CD4-positive, alpha-beta T cell treated with Interleukin-6 at 100 ng/mL for 8 hours (primary cell): ENCODE measurements around the gene TMEM116.
A peak's percentile ranks its signal among the peaks of the same experiment; 100 is the strongest.
"Not testable (repeated sequence)": the region's sequence is repeated elsewhere in the genome, so short reads cannot be mapped to it uniquely, and the experiment has no call there.

ENCODE experiments used
- DNase-seq: peaks from one replicate; pipeline ENCODE4 v3.0.0-alpha.2; 2020; ENCODE audit warnings: mixed read lengths, low spot score

The TMEM116 gene

DNA sequence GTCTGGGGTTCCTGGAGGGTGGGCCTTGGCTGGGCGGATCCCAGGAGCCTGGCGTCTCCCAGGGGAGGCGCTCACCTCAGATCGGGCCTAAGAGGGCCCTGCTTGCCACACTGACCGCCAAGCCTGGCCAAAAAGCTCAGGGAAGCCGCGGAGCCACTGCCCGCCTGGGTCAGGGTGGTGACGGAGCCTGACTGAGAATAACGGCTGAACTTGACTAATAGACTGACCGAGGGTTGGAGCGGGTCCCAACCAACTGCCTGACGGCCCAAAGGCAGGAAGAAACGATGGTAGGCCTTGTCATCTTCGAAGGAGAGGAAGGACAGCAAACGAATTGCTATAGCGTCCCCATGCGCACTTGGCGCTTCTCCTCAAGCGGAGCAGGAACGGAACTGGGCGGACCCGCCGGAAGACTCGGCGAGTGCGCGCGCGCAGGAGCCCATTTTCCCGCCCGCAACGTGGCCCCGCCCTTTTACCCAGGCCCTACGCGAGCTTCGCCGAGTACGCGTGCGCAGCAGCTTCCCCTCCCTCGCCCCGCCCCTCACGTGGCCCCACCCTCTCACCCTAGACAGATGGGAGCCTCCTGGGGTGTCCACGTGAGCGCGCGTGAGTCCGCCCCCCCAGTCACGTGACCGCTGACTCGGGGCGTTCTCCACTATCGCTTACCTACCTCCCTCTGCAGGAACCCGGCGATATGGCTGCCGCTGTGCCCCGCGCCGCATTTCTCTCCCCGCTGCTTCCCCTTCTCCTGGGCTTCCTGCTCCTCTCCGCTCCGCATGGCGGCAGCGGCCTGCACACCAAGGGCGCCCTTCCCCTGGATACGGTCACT lies at the start of gene TMEM116, which contains the start of gene ERP29:
TSS of gene TMEM116 (minus strand) at position 391 of the 826 bp plus-strand sequence. CDS start 7,895 bp downstream, outside the sequence.
TSS of gene ERP29 (plus strand) at position 652 of the 826 bp plus-strand sequence. CDS start at position 692, 40 bp downstream.
- peak; percentile 100 for DNase-seq

DNA sequence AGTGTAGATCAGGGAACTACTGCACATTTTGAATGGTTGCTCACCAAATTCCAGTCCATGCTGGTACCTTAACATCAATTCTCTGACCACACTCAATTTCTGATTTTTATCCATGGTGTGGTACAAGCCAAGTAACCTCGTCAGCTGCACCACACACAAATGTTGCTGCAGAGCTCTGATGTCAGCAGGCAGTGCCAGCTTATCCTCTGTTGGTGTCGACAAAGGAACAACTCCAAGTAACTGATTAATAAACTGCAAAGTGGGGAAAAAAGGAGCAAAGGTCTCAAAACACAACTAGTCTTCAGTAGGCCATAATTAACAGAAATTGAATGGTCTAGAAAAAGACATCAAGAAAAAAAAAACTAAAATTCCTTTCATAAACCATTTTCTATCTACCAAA lies 48.2 kb upstream of the TMEM116 start:
- no peak for DNase-seq

DNA sequence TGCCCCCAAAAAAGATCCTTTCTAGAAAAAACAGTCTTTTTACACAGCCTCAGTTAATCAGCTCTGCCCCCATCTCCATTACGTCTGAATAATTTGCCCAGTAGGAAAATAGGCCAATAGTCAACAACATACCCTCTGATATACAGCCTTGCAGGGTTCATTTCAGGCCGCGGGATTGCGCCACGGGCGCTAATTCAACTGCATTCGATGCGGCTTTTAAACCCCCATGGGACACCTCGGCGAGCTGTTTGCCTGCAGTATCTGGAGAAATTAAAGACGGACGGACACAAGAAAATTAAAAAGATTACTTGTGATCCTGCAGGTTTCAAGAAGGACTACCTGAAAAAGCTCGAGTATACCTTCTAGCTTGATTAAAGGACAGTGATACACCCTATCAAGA lies 36.4 kb upstream of the TMEM116 start:
- DNase-seq, result no peak

DNA sequence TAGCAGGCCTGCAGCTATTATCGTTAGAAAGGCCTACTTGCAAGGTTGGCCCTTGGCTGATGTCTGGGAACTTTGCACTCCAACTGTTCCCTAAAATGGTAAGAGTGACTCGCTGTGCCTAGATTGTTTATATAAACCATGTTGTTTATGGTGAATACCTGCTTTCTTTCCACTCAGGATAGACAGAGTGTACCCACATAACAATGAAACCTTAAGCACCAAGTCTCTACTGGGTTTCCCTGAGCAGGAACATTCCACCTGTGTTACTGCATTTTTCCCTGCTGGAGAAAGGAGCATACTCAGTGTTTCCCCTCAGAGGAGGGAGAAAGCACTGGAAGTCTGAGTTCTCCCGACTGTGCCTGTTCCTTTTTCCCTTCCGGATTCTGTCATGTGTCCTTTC lies 33.0 kb upstream of the TMEM116 start:
- no peak for DNase-seq

DNA sequence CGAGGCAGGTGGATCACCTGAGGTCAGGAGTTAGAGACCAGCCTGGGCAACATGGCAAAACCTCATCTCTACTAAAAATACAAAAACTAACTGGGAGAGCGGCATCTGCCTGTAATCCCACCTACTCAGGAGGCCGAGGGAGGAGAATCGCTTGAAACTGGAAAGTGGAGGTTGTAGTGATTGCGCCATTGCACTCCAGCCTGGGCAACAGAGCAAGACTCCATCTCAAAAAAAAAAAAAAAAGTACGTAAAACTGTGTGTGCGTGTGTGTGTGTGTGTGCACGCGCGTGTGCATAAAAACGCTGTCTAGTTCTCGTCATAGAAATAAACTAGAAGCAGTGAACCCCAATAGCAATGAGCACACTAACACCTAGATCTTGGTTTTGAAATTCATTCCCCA lies 23.6 kb upstream of the TMEM116 start:
- not testable (repeated sequence) for DNase-seq

DNA sequence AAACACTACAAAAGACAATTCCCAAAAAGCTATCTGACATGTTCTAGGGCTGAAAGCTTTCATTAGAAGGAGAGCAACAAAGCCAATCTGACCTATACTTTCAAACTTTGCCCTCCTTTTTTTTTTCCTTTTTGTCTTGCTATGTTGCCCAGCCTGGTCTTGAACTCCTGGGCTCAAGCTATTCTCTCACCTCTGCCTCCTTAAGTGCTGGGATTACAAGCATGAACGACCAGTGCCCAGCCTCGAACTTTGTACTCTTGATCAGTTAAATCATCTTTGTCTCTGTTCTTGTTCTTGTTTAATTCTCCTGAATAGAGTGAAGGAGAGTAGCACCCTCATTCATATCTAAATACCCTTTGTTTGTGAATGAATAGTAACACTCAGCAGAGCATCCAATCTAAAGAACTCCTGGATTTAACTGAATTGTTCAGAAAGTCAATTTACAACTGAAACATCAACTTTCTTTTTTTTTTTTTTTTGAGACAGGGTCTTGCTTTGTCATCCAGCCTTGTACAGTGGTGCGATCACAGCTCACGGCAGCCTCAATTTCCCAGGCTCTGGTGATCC lies 22.3 kb upstream of the TMEM116 start:
- DNase-seq, result no peak

DNA sequence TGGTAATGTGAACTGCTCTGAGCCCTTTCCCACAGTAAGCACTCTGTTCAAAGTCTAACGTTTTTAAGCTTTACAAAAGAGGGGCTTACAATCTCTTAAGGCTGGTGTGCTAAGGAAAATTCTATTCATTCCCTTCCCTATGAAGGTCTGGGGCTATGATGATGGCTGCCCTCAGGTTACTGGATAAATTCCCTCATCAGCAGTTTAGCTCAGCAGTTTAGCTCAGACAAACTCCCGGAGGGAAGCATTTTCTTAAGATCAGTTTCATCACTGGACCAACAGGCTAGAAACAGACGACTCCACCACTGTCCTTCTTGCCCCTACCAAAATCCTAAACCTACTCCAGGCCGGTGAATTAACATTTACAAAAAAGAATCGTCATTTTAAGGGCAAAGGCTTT lies 19.3 kb upstream of the TMEM116 start:
- no peak for DNase-seq

DNA sequence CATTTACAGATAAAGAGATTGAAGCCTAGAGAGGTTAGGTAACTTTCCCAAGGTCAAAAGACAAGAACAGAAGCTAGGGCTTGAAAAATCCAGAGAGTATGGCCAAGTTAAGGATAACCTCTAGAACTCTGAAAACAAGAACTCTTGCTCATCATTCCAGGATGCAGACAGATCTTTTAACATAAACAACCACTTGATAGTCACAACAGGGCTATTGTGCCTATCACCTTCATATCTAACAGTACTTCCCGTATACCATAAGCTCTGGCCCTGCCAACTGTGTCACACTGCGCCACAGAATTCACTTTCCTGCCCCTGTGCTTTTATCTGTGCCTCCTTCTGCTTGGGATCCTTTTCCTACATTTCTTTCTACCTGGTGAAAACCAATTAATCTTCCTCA lies 18.5 kb upstream of the TMEM116 start:
- DNase-seq, result no peak

DNA sequence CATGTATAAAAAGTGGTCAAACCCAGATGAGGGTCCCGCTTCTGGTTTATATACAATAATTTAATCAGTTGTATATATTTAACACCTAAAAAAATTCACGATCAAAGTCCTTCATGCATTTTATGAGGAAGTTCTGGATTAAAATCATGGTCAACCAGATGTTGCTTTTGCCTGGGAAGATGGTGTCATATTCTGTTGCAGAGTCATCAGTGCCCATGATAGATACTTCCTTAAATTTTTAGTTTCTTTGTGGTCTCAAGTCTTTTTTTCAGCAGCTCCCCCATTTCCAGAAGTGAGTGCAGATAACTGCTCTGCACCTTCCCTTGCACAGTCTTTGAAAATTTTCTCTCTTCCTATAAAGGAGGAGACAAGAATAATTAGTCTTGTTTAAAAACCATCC lies 16.3 kb upstream of the TMEM116 start:
- DNase-seq, result no peak

DNA sequence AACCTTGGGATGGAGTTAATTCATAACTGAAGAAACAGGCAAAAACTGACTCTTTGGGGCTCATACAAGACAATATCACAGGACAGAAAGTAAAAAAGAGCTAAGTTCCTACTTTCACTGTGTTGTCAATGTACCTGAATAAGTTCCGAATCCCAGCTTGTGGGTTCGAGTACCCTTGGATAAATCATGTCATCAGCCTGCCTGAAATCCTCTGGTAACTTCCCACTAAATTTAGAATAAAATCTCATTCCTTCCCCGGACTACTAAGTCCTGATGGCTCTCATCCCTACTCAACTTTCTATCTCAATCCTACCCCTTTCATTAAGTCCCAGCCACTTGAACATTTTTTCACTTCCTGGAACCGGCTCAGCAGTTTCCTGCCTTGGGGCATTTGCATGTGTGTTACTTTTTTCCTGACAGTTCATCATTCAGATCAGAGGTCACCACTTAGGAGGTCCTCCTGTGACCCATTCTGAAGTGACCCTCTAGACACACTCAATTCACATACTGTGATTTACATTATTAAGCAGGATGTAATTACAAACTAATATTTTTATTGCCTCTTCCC lies 12.9 kb upstream of the TMEM116 start:
- DNase-seq, result no peak

DNA sequence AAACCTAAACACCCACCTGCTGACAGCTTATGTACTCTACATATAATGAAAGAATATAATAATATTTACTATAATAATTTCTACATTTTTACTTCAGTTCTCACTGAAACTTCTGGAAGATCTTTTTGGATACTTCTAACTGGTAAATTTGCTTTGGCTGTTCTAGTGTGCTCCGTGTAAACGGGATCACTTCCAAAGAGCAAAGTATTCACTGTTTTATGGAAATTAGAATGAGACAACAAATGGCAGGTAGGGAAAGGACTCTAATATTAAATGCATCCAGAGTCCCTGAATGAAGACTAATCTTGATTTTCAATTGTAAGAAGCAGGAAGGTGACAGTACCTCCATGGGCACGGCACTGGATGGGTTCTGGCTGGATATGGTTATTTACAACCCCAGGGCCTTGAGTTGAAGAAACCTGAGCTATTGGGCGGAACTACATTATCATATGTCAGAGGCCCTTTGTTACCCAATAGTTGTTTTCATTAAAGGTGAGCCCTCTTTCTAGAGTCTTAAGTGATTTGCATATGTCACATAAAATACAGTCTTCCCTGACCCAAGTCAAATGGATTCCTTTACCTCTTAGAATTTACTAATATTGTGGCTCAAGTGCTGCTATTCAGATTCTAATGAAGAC lies 10.9 kb upstream of the TMEM116 start:
- no peak for DNase-seq

DNA sequence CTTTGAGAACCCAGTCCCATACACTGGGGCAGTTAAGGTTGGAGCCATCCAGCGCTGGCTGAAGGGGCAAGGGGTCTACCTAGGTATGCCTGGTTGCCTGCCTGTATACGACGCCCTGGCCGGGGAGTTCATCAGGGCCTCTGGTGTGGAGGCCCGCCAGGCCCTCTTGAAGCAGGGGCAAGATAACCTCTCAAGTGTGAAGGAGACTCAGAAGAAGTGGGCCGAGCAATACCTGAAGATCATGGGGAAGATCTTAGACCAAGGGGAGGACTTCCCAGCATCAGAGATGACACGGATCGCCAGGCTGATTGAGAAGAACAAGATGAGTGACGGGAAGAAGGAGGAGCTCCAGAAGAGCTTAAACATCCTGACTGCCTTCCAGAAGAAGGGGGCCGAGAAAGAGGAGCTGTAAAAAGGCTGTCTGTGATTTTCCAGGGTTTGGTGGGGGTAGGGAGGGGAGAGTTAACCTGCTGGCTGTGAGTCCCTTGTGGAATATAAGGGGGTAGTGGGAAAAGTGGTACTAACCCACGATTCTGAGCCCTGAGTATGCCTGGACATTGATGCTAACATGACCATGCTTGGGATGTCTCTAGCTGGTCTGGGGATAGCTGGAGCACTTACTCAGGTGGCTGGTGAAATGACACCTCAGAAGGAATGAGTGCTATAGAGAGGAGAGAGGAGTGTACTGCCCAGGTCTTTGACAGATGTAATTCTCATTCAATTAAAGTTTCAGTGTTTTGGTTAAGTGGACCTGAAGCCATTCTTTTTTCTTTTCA lies 9.5 kb upstream of the TMEM116 start:
- no peak for DNase-seq

DNA sequence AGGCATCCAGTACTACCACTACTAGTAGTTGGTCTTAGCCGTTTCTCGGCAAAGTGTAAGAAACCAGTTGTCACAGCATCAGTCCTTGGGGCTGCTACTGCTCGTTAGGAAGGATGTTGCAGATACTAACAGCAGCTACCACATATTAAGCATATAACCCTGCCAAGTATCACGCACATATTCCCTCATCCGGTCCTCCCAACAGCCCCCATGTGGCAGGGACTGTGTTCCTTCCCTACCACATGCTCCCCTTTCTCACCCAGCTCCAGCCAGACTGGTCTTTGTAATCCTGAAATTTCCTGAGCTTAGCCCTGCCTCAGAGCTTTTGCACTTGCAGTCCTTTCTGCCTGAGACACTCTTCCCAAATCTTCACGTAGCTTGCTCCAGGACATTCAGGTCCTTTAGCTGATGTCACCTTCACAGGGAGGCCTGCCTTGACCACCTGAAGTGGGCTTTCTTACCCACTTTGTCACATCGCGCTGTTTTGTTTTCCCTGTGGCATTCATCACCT lies 8.0 kb upstream of the TMEM116 start:
- DNase-seq, result no peak

DNA sequence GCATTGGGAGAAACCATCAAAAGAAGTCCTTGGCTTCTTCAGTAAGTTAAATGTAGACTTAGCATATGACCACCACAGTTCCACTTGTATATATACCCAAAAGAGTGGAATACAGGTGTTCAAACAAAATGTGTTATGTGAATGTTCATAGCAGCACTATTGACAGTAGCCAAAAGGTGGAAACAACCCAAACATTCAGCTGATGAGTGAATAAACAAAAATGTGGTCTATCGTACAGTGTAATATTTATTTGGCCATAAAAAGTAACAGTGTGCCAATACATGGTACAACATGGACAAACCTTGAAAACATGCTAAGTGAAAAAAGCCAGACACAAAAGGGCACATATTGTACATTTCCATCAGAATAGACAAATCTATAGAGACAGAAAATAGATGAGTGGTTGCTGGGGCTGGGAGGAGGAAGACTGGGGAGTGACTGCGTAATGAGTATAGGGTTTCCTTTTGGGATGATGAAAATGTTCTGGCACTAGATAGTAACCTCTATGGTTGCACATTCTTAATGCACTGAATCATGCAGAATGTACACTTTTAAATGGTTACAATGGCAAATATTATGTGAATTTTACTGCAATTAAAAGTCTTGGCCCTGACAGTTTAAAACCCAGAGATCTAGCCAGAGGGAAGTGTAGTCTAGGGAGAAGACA lies 5.7 kb upstream of the TMEM116 start:
- DNase-seq, result no peak

DNA sequence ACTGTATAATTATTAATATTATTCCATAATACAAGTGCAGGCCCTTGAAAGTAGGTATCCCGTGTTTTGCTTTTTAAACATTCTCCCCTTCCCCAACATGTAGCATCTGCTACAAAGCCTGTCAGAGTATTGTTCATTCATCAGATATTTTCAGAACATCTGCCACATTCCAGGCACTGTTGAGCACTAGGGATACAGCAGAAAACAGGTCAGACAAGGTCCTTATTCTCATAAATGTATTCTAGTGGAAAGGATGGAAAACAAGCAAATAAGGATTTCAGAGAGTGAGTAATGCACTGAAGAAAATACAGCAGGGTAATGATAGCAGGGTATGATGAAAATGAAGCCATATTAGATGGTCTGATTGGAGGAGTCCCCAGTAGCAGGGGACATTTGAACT lies 4.1 kb upstream of the TMEM116 start:
- no peak for DNase-seq

DNA sequence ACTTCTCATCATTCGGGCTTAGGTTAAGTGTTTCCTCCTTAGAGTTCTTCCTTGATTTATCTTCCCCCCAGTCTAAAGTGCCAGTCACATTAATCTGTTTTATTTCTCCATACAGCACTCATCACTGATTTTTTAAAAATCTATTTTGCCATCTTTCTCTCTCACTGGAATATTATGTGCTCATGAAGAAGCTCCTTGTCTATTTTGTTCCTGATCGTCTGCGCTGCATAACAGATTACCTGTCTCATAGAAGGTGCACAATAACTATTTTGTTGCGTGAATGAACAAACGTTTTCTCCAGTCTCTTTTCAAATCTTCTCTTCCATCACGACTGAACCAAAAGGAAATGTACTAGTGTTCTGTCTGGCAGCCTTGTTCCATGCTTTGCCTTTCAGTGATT lies 3.0 kb upstream of the TMEM116 start:
- no peak for DNase-seq

DNA sequence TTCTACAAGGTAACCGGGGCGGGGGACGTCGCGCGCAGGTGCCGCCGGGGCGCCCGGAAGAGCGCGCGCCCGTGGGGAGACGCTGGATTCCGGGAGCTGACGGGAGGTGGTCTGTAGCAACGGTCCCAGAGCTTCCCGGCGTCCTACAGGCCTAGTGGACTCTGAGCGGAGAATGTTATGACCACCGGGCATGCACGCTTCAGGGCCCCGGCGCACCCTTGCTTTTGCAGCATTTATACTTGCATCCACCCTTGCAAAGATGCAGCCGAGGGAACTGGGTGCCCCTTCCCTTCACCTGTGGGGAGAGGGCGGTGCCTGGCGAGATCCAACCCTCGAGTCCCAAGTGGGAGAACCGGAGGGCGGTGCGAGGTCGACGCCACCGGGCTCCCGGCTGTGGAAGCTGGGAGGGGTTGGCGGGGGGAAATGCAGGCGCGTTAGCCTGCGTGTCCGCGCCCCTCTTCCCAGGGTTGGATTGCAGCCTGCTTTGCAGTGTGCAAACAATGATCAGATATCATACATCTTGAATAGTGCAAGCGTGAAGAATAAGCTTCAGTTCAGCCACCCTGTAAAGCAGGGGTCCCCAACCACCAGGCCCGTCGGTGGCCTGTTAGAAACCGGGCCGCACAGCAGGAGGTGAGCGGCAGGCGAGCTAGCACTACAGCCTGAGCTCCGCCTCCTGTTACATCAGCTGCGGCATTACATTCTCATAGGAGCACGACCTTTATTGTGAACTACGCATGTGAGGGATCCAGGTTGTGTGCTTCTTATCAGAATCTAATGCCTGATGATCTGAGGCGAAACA lies 837 bp upstream of the TMEM116 start:
- peak; percentile 72 for DNase-seq

DNA sequence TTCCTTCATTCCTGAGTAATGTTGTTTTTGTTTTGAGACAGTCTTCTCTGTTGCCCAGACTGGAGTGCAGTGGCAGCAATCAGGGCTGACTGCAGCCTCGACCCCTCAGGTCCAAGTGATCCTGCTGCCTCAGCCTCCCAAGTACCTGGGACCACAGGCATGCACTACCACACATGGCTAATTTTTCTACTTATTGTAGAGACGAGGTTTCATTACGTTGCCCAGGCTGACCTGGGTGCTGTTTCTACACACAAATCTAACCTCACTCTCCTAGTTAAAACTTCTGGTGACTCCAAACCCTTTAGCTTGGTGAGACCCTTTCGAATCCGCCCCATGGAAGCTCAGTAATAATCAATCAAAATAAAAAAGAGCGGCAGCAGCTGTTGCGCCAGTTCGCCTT lies 1.3 kb downstream of the TMEM116 start:
- no peak for DNase-seq

DNA sequence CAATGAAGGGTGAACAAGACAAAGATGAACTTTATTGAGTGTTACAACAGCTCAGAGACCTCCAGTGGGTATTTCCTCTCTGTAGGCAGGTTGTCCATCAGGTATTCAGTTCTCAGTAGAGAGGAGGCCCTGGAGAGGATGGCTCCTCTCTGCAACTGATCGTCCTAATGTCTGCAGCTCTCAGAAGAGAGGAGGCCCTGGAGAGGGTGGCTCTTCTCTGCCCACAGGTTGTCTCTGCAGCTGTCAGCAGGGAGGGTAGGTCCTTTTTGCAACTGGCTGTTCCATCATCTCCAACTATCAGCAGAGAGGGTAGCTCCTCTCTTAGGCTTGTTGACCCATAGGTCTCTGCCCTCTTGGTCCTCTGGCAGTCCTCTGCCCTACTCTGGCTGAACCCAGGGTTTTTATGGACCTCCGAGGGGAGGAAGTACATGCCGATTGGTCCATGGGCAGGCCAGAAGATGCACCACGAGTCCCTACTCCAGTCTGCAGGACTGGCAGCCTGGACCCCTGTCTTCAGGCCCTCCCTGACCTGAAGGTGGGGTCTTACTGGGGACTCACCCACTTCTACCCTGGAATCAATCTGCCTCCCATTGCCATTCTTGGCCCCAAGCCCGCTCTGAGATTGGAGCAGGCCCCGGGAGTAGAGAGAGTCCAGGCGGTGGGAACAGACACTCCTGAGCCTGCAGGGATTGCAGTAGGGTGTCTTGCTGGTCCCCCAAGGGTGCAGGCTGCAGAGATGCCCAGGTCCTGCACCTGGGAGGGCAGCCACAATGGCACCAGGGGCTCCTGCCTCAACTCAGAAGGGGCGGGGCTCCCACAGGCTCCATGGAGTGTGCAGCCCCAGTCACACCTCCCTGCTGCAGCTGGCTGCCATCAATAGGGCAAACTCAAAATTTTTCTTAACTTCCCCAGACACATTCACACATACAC lies 2.3 kb downstream of the TMEM116 start:
- no peak for DNase-seq
